Neural cell (in vitro differentiated cells): Measurements from ENCODE around the gene HMGB1. TPM values are rescaled to one million over a fixed set of nuclear protein-coding genes. Genes with fewer than 3 reads are reported as not detected.

Experiments
- H2AFZ ChIP-seq: fragments of 200-600, 300-800 bp; sonication (generic), shearing (Covaris generic); 2 replicates; pipeline ENCODE4 v1.6.0; 2014; ENCODE audit warnings: low read depth, mild to moderate bottlenecking, antibody characterized with exemption, low read length, moderate library complexity
- H3F3A ChIP-seq: fragments of 200-600 bp; shearing (Covaris generic); 2 replicates; pipeline ENCODE4 v1.6.1; 2016; ENCODE audit warnings: mild to moderate bottlenecking, moderate library complexity, mixed read lengths, antibody characterized with exemption, low read length; ENCODE audit not compliant: insufficient read depth, poor library complexity, severe bottlenecking
- H3K27ac ChIP-seq: fragments of 200-600, 300-800 bp; sonication (generic), shearing (Covaris generic); 2 replicates; pipeline ENCODE4 v1.5.1; 2014; ENCODE audit warnings: mild to moderate bottlenecking, low read length, moderate library complexity
- H3K27me3 ChIP-seq: fragments of 300-800, 200-600 bp; sonication (generic), shearing (Covaris generic); 2 replicates; pipeline ENCODE4 v1.6.0; 2014; ENCODE audit warnings: mild to moderate bottlenecking, low read depth, low read length, moderate library complexity; ENCODE audit not compliant: insufficient read depth
- H3K36me3 ChIP-seq: fragments of 300-800, 200-600 bp; sonication (generic), shearing (Covaris generic); 2 replicates; pipeline ENCODE4 v1.5.1; 2014; ENCODE audit warnings: mild to moderate bottlenecking, antibody characterized with exemption, low read length, moderate library complexity; ENCODE audit not compliant: insufficient read depth
- H3K4me2 ChIP-seq: fragments of 300-800, 200-600 bp; sonication (generic), shearing (Covaris generic); 2 replicates; pipeline ENCODE4 v1.6.0; 2014; ENCODE audit warnings: mild to moderate bottlenecking, low read length
- H3K4me3 ChIP-seq: fragments of 300-800, 200-600 bp; sonication (generic), shearing (Covaris generic); 2 replicates; pipeline ENCODE4 v1.5.1; 2014; ENCODE audit warnings: mild to moderate bottlenecking, low read length, moderate library complexity
- H3K79me2 ChIP-seq: fragments of 200-600 bp; shearing (Covaris generic); replicated peaks from 2 replicates; pipeline ENCODE4 v1.6.0; 2014; ENCODE audit warnings: mild to moderate bottlenecking, low read length, moderate library complexity; ENCODE audit not compliant: insufficient read depth
- H3K9ac ChIP-seq: fragments of 300-800, 200-600 bp; sonication (generic), shearing (Covaris generic); 2 replicates; pipeline ENCODE4 v1.6.1; 2016; ENCODE audit warnings: mild to moderate bottlenecking, low read length, mixed read lengths
- H3K9me2 ChIP-seq: fragments of 200-600 bp; shearing (Covaris generic); 2 replicates; pipeline ENCODE4 v1.6.1; 2016; ENCODE audit warnings: mild to moderate bottlenecking, low read length, mixed read lengths; ENCODE audit not compliant: insufficient read depth
- H3K9me3 ChIP-seq: fragments of 200-600, 300-800 bp; sonication (generic), shearing (Covaris generic); 2 replicates; pipeline ENCODE4 v1.6.1; 2016; ENCODE audit warnings: mild to moderate bottlenecking, mixed run types, low read length, moderate library complexity, mixed read lengths
- H4K20me1 ChIP-seq: fragments of 200-600 bp; shearing (Covaris generic); 2 replicates; pipeline ENCODE4 v1.6.1; 2016; ENCODE audit warnings: mild to moderate bottlenecking, mixed run types; ENCODE audit not compliant: insufficient read depth
- EP300 ChIP-seq: fragments of 450-650 bp; conservative IDR thresholded peaks from 2 replicates; pipeline ENCODE4 v1.6.1; 2014; ENCODE audit warnings: antibody characterized with exemption, mild to moderate bottlenecking, moderate library complexity; ENCODE audit not compliant: poor library complexity, severe bottlenecking
- EZH2 ChIP-seq: fragments of 200-600, 300-800 bp; shearing (Covaris generic), sonication (generic); IDR thresholded peaks from 2 replicates; pipeline ENCODE4 v1.6.1; 2014; ENCODE audit warnings: antibody characterized with exemption, low read length, borderline replicate concordance, mild to moderate bottlenecking; ENCODE audit not compliant: insufficient read depth, poor library complexity, severe bottlenecking
- MXI1 ChIP-seq: fragments of 450-650 bp; conservative IDR thresholded peaks from 2 replicates; pipeline ENCODE4 v1.6.1; 2014; ENCODE audit warnings: antibody characterized with exemption, mild to moderate bottlenecking; ENCODE audit not compliant: poor library complexity, severe bottlenecking
- RAD21 ChIP-seq: fragments of 450-650 bp; conservative IDR thresholded peaks from 2 replicates; pipeline ENCODE4 v1.6.1; 2014; ENCODE audit warnings: antibody characterized with exemption, mild to moderate bottlenecking, moderate library complexity
- SMC3 ChIP-seq: fragments of 450-650 bp; conservative IDR thresholded peaks from 2 replicates; pipeline ENCODE4 v1.6.1; 2014; ENCODE audit warnings: antibody characterized with exemption, mild to moderate bottlenecking, moderate library complexity; ENCODE audit not compliant: poor library complexity
- TAF1 ChIP-seq: IDR thresholded peaks from 2 replicates; pipeline ENCODE4 v1.6.1; 2012; ENCODE audit warnings: low read depth
- polyA plus RNA-seq: library from polyadenylated mRNA; depleted of rRNA; stranded (reverse); fragments of >200 nt; gene quantifications from 2 replicates; pipeline ENCODE4 v1.2.3, GENCODE V29; 2014
- TF ChIP-seq, protein P1 (sequence below): IDR thresholded peaks from 2 replicates; pipeline ENCODE4 v1.6.1; 2012; ENCODE audit warnings: borderline replicate concordance
- TF ChIP-seq, protein P2 (sequence below): fragments of 450-650 bp; IDR thresholded peaks from 2 replicates; pipeline ENCODE4 v1.5.1; 2014; ENCODE audit warnings: antibody characterized with exemption, mild to moderate bottlenecking, moderate library complexity; ENCODE audit not compliant: poor library complexity, severe bottlenecking

The HMGB1 gene
- polyA plus RNA-seq, 1 donor from 2014 or later: 1,091 TPM

DNA sequence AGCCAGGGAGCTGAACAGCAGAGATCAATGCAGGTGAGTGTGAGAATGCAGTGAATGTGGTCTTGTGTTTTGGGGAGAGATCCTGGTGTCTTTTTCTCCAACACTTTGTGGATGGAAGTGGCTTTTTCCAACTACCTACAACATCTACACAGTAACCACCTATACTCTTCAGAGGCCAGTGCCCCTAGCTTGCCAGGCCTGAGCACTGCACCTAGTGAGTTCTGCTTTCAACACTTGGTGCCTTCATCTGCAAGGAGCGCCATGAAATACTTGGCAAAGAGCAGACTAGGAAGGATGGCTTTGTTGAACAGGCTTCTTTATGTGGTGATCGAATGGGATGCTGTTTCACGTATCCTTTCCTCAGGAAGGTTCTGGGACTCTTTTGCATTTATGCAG lies 21.3 kb upstream of the HMGB1 start:
- Histone ChIP-seq H3K4me3 (no peak overlapping the region), H3K4me2 (no peak overlapping the region), H3K27me3 (no peaks in the 10 kb centered on the region), H3F3A (no peaks in the 10 kb centered on the region), H4K20me1 (no peaks in the 10 kb centered on the region), H2AFZ (no peak overlapping the region), H3K79me2 (no peaks in the 10 kb centered on the region), H3K27ac (no peak overlapping the region), H3K36me3 (no peaks in the 10 kb centered on the region), H3K9me3 (no peaks in the 10 kb centered on the region), H3K9ac (no peak overlapping the region), H3K9me2 (no peaks in the 10 kb centered on the region)
- TF ChIP-seq TAF1 (no peak), RAD21 (no peak), MXI1 (no peak), SMC3 (no peak)
- TF ChIP-seq, protein P1, sequence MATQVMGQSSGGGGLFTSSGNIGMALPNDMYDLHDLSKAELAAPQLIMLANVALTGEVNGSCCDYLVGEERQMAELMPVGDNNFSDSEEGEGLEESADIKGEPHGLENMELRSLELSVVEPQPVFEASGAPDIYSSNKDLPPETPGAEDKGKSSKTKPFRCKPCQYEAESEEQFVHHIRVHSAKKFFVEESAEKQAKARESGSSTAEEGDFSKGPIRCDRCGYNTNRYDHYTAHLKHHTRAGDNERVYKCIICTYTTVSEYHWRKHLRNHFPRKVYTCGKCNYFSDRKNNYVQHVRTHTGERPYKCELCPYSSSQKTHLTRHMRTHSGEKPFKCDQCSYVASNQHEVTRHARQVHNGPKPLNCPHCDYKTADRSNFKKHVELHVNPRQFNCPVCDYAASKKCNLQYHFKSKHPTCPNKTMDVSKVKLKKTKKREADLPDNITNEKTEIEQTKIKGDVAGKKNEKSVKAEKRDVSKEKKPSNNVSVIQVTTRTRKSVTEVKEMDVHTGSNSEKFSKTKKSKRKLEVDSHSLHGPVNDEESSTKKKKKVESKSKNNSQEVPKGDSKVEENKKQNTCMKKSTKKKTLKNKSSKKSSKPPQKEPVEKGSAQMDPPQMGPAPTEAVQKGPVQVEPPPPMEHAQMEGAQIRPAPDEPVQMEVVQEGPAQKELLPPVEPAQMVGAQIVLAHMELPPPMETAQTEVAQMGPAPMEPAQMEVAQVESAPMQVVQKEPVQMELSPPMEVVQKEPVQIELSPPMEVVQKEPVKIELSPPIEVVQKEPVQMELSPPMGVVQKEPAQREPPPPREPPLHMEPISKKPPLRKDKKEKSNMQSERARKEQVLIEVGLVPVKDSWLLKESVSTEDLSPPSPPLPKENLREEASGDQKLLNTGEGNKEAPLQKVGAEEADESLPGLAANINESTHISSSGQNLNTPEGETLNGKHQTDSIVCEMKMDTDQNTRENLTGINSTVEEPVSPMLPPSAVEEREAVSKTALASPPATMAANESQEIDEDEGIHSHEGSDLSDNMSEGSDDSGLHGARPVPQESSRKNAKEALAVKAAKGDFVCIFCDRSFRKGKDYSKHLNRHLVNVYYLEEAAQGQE: no peak

DNA sequence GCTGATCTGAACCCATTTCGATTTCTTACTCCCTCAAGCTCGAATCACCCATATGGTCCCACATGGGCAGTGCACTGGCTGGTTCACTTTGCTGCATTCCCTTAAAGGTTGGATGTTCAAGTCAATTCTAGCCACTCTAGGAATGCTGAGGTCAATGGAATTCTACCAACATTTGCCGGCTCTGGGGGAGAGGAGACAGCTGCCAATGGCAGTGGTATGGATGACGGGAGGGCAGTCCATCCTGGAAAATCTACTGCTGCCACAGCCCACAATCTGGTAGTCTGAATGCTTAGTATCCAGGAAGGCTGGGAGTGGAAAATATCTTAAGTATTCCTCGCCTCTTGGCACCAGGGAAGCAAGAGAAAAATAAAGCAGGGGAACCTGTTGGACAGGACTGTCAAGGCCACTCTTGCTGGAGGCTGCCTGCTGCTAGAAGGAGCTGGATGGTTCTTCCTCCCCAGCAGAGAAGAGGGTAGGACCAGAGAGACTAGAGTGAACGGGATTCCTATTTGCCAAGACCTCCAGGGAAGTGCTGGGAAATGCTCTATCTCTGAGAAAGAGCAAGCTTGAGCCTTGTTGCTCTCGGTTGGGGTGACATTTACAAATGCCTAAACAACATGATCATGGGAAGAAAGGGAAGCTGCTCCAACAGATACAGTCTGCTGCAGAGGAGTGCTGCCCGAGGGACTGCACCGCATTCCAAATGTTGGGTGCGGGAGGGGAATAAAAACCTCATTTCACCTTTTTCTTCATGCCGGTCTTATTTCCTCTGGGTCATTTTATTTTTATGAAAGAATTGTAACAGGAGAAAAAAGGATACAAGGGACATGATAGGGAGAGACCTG lies 20.7 kb upstream of the HMGB1 start:
- H3K4me3 ChIP-seq: no peak overlapping the region
- H3K9ac ChIP-seq: no peak overlapping the region
- H3K36me3 ChIP-seq: no peaks in the 10 kb centered on the region
- no peak overlapping the region for H2AFZ ChIP-seq
- no peaks in the 10 kb centered on the region for H3K9me2 ChIP-seq
- TF ChIP-seq MXI1 (no peak), EZH2 (no peak), TAF1 (no peak)
- H3K27me3 ChIP-seq: no peaks in the 10 kb centered on the region
- no peak overlapping the region for H3K27ac ChIP-seq
- no peaks in the 10 kb centered on the region for H3F3A ChIP-seq
- H3K4me2 ChIP-seq: no peak overlapping the region
- H3K9me3 ChIP-seq: no peaks in the 10 kb centered on the region
- H3K79me2 ChIP-seq: no peaks in the 10 kb centered on the region
- H4K20me1 ChIP-seq: no peaks in the 10 kb centered on the region

DNA sequence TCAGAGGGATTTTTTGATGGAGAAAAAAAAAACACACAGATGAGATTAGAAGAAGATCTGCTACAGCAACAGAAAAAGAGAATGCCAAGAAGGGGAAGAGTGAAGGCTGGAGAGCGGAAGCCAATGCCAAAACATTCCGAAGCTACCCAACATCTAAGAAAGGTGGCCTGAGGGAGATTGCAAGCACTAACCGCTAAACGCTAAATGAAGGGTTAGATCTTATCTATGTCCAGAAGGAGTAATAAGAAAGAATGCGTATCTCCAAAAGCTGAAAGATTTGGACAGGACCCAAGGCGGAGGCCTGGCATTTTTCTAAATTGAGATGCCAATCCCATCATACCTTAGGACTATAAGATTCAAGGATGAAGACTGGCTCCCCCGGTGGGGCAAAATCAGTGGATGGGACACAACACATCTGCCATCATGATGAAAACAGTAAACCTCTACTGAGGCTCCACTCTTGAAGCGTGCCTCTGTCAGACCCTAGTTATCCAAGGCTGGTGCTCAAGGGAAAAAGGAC lies 15.6 kb upstream of the HMGB1 start:
- Histone ChIP-seq H3K9ac (no peak overlapping the region), H2AFZ (no peak overlapping the region)
- no peak for TF ChIP-seq TAF1
- TF ChIP-seq, protein P1: no peak
- no peak for TF ChIP-seq MXI1
- TF ChIP-seq SMC3: no peak
- no peak for TF ChIP-seq EZH2
- TF ChIP-seq, protein P2, sequence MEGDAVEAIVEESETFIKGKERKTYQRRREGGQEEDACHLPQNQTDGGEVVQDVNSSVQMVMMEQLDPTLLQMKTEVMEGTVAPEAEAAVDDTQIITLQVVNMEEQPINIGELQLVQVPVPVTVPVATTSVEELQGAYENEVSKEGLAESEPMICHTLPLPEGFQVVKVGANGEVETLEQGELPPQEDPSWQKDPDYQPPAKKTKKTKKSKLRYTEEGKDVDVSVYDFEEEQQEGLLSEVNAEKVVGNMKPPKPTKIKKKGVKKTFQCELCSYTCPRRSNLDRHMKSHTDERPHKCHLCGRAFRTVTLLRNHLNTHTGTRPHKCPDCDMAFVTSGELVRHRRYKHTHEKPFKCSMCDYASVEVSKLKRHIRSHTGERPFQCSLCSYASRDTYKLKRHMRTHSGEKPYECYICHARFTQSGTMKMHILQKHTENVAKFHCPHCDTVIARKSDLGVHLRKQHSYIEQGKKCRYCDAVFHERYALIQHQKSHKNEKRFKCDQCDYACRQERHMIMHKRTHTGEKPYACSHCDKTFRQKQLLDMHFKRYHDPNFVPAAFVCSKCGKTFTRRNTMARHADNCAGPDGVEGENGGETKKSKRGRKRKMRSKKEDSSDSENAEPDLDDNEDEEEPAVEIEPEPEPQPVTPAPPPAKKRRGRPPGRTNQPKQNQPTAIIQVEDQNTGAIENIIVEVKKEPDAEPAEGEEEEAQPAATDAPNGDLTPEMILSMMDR: no peak
- TF ChIP-seq EP300: no peak
- TF ChIP-seq RAD21: no peak

More for the DNA sequence above, 15.6 kb upstream of the HMGB1 start:
- H3K9me3 ChIP-seq: no peaks in the 10 kb centered on the region
- H4K20me1 ChIP-seq: no peaks in the 10 kb centered on the region
- H3K4me3 ChIP-seq: no peak overlapping the region
- no peaks in the 10 kb centered on the region for H3K27me3 ChIP-seq
- H3K79me2 ChIP-seq: no peaks in the 10 kb centered on the region
- no peak overlapping the region for H3K27ac ChIP-seq
- no peak overlapping the region for H3K4me2 ChIP-seq
- no peaks in the 10 kb centered on the region for H3F3A ChIP-seq
- no peaks in the 10 kb centered on the region for H3K36me3 ChIP-seq
- no peaks in the 10 kb centered on the region for H3K9me2 ChIP-seq
